Left hindlimb (tissue), 1 donor: Measurements from ENCODE around the gene ZNF587B.
"Not testable (repeated sequence)": the region's sequence is repeated elsewhere in the genome, so short reads cannot be mapped to it uniquely, and the experiment has no call there.

ENCODE experiments used
- DNase-seq: peaks from one replicate; pipeline ENCODE4 v3.0.0-alpha.2; 2018

ZNF587B gene

DNA sequence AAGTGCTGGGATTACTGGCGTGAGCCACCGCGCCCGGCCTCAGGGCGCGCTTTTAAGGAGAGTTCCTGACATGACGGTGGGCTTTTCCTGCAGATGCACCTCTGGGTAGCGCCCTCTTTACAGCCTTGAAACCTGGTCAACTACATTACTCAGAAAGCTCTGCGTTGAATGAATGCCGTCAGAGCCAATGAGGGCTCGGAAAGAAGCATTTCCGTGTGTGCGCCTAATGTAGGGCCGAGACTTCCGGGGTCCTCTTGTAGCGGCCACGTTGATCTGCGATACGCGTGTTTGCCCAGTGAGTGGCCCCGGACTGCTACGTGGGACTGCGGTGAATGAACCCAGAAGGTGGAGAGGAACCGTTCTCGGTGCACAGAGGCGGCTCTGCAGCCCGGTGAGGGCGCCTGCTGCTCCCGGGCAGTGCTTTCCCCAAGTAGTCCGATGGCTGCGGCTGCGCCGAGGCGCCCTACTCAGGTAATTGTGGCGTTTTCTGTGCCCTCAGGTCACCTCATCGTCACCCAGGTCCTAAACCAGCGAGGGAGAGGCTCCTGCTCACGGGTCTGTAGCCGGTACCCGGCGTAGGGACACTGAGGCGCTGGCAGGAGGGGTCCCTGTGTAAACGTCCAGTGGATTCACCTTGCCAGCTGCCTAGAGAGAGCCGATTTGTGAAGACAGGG is 10.5 kb upstream of the ZNF587B start:
- DNase-seq: peak; percentile 90

- no peak for DNase-seq
Observed at GRCh38 chr19:57820599-57820998, 9.5 kb upstream of the ZNF587B start.

DNA sequence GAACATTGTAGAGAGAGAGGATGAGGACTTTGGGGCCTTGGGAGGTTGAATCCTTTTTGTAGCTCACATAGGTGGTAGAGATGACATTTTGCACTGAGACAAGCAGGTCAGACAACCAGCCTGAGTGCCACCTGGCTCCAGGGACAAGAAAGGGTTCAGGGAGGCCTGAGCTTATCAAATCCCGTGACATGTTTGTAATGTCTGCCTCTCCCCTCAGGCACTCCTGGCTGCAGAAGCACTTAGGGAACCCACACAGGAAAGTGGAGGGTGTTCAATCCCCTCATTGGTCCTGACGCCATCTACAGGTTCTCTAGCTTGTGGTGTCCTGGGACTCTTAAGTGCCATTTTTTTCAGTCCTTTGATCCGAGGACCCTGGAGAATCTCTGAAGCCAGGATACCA is 9.0 kb upstream of the ZNF587B start:
- DNase-seq: not testable (repeated sequence)

DNA sequence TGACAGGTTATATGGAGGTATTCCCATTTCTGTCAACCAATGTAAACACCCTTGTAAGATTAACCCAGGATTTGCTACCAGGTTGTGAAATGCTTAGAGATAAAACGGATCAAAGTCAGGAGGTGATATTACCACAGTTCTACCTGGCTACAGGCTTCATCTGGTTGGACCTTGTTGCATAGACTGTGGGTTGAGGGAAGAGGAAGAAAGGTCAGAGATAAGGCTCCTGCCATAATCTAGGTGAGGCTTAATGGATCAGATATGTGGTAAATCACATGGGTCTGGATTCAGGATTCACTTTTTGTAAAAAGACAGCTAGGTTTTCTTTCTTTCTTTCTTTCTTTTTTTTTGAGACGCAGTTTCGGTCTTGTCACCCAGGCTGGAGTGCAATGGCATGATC is 8.6 kb upstream of the ZNF587B start:
- not testable (repeated sequence) for DNase-seq

DNA sequence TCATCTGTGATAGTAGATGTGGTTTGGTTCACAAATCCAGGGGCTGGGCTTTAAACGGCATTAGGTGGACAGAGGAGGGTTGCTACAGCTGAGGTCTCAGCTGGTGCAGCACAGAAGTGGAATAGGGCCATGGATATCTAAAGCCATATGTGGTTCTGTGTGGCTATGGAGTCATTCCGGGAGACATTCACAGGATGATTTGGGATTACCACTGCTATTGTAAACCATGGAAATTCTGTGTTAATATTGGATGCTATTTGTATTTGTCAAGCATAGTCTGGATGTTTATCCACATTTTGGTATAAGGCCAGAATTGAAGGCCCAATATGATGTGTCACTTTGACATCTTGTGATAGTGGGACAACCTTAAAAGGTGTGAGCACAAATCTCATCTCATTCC is 6.9 kb upstream of the ZNF587B start:
- not testable (repeated sequence) for DNase-seq

GRCh38 chr19:57823608-57824007 is 6.5 kb upstream of the ZNF587B start:
- DNase-seq: not testable (repeated sequence)

GRCh38 chr19:57825511-57825910 is 4.6 kb upstream of the ZNF587B start:
- no peak for DNase-seq

GRCh38 chr19:57829316-57829715 is 783 bp upstream of the ZNF587B start:
- DNase-seq: no peak

GRCh38 chr19:57836991-57837390 is 6.9 kb downstream of the ZNF587B start:
- DNase-seq: not testable (repeated sequence)

DNA sequence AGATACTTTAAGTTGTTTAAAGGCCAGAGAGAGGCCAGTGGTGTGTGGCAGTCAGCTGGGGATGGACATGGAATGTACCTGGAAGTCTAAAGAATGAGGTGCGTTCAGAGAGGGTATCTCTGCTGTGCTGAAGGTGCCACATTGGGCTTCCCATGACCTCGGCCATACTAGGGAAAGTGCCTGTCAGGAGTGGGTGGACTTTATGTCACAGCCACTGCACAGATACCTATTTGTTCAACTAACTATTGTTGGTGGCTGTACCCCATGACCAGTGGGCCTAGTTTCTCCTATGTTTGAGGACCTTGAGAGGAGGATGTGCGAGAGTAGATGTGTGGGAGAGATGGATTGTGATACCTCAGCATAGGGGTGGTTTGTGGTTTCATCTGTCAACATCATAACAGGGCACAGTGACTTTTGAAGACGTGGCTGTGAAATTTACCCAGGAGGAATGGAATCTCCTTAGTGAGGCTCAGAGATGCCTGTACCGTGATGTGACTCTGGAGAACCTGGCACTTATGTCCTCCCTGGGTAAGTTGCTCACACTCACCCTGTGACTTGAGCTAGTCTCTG is 8.6 kb downstream of the ZNF587B start:
- DNase-seq: not testable (repeated sequence)

GRCh38 chr19:57841122-57841763 is 11.1 kb downstream of the ZNF587B start:
- no peak for DNase-seq

- not testable (repeated sequence) for DNase-seq
Observed at GRCh38 chr19:57847164-57847563, 17.1 kb downstream of the ZNF587B start.

- not testable (repeated sequence) for DNase-seq
Observed at GRCh38 chr19:57849162-57849665, 19.1 kb downstream of the ZNF587B start.

GRCh38 chr19:57849666-57850473 is 19.8 kb downstream of the ZNF587B start, which contains the start of gene ZNF587:
TSS of gene ZNF587 (plus strand) at chr19:57849859. CDS start at chr19:57850039, 180 bp downstream.
- DNase-seq: peak; percentile 84

GRCh38 chr19:57850553-57851017 is 20.5 kb downstream of the ZNF587B start:
- DNase-seq: no peak

GRCh38 chr19:57851812-57852603 is 21.9 kb downstream of the ZNF587B start:
- not testable (repeated sequence) for DNase-seq

- DNase-seq: not testable (repeated sequence)
Observed at GRCh38 chr19:57854117-57854516, 24.0 kb downstream of the ZNF587B start.

DNA sequence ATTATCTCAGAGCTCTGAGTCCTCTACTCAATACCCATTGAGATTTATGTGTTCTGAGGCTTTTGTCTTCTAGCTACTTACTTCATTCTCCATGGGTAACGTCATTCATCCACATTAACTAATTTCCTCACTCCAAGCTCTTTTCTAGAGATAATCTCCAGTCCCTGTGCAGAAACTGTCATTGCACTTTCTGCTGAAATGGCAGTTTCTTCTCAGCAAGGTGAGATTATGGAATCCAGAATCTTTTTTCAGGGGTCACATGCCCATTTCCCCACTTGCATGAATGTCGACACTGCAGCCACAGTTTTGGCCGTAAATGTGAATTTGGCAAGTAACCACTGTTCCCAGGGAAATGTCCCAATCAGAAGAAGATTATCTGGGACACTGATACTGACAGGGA is 32.3 kb downstream of the ZNF587B start:
- not testable (repeated sequence) for DNase-seq

GRCh38 chr19:57867868-57868492 is 37.9 kb downstream of the ZNF587B start:
- DNase-seq: no peak

GRCh38 chr19:57869655-57870054 is 39.6 kb downstream of the ZNF587B start:
- DNase-seq: not testable (repeated sequence)

DNA sequence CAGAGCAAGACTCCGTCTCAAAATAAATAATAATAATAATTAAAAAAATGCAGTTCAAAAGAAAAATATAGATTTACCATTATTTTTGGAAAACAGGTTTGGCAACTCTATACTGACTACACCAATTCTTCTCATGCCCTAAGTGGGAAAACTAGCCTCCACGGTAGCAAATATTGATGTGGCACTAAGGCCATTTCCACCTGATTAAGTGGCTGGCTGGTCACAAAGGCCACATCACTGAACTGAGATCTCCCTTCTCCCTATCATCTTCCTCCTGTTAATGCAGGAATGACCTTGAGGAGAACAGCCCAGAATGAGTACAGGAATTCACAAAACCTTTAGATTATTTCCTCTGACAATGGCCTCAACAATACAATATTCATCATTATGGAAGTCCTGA is 40.1 kb downstream of the ZNF587B start:
- no peak for DNase-seq
